Right forelimb (tissue), 1 donor: ENCODE data around the gene TMEM30B.

ENCODE experiments used
- DNase-seq: peaks from one replicate; pipeline ENCODE4 v3.0.0-alpha.2; 2018

TMEM30B gene

DNA sequence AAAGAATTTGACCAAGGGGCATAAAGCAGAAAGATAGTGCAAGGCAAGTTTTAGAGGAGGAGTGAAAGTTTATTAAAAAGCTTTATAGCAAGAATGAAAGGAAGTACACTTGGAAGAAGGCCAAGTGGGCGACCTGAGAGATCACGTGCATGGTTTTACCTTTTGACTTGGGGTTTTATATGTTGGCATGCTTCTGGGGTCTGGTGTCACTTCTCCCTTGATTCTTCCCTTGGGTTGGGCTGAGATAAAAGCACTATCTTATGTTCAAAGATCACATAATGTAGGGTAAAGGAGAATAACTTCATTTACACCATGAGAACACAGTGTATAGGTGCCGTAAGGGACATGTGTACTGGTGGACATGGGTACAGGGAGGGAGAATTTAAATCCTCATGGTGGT is 17.7 kb upstream of the TMEM30B start:
- no peak for DNase-seq

DNA sequence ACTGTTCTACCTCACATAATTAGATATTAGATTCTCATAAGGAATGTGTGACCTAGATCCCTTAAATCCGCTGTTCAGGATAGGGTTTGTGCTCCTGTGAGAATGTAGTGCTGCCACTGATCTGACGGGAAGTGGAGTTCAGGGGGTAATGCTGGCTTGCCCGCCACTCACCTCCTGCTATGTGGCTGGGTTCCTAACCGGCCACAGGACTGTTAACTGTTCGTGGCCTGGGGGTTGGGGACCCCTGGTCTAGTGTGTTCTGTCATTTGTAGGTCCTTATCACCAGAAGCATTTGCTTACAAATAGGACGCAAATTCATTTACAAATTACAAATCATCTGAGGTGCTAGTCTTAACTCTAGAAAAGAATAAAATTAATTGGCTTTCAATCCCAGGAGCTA is 16.4 kb upstream of the TMEM30B start:
- DNase-seq = no peak

GRCh38 chr14:61296719-61297502 is 15.8 kb upstream of the TMEM30B start:
- no peak for DNase-seq

GRCh38 chr14:61296151-61296550 is 15.0 kb upstream of the TMEM30B start:
- no peak for DNase-seq

DNA sequence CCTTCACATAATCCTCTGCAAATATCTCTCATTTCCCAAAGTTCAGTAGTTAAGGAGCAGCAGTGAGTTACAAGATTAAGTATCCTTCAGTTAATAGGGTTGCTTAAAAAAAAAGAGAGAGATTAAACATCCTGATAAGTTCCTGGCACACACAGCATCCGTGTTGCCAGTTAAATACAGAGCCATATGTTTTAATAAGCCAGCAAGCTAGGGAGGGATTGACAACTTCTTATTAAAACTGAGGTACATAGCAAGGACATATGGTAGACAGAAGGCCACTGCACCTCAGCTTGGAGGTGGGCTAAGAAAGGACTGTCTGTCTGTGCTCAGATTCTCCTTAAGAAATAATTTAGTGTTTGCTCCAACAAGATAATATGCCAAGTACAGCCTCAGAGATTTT is 9.6 kb upstream of the TMEM30B start:
- no peak for DNase-seq

GRCh38 chr14:61288720-61289119 is 7.6 kb upstream of the TMEM30B start:
- DNase-seq = no peak

- no peak for DNase-seq
Measured at GRCh38 chr14:61288228-61288627, 7.1 kb upstream of the TMEM30B start.

GRCh38 chr14:61287196-61287595 is 6.1 kb upstream of the TMEM30B start:
- DNase-seq = no peak

- no peak for DNase-seq
Measured at GRCh38 chr14:61285364-61285763, 4.2 kb upstream of the TMEM30B start.

DNA sequence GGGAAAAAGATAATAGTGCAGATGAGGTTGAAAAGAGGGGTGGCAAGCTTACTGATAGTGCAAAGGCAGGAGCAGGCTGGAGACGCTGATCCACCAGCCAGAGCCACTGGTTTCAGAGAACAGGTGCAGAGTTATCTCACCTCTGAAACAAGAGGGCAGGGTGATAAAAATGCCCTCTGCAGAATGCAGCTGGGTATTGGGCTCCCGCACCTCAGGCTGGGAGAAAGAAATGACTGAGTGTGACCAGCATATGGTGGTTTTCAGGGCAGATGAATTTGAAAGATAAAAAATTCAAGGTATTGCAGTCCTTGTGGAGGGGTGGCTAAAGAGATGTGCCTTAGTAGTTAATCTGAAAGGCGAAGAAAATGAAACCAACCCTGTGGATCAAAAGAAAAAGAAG is 2.9 kb upstream of the TMEM30B start:
- no peak for DNase-seq

DNA sequence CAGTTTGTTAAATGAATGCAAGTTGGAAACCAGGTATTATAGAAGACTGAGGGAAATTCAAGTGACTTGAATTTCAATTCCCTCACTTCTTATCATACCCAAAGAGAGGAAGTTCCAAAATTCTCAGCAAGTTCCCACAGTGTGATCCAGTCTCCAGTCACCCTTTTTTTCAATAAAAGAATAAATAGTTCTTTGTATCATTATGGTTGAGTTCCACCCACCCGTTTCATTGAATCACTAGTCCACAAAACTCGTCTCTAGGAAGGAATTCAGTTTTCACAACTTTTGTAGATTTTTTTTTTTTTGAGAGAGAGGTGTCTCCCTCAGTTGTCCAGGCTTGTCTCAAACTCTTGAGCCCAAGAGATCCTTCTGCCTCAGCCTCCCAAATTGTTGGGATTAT is 1.6 kb upstream of the TMEM30B start:
- DNase-seq = no peak

DNA sequence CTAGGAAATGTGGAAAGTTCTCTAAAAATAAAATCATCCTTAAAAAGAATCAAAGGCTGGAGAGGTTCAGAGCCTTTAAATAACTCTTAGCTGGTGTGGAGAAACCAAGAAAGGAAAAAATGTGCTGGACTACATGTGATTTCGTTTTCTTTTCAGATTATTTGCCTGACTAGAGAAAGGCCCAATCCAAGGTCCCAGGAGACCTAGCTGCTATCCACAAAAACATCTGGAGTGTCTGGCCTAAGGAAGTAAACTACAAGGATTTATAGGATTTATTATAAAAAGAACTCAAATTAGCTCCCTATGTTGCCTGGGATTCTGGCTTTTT is 774 bp upstream of the TMEM30B start:
- DNase-seq = no peak

DNA sequence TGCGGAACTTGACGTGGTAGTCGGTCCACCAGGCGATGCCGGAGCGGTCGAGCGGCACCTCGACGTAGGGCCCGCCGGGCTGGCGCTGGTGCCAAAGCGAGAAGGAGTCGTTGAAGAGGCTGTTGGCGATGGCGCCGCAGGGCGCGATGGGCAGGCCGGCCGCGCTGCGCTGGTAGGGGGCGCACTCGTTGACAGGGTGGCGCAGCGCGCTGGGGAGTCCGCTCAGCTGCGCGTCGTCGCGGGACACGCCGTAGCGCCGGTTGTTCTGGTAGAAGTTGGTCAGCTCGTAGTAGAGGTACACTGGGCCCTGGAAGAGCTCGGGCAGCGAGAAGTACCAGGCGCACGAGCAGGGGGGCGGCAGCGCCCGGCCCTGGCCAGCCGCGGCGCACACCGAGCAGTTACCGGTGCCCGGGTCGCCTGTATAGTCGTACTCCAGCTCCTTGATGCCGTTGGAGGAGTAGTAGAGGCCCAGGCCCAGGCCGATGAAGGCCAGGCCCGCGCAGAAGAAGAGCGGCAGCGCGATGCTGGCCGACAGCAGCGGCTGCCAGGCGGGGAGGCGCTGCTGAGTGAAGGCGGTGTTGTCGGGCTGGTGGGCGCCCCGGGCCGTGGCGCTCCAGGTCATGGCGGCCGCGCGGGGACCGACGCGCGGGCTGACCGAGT is 482 bp downstream of the TMEM30B start:
- peak; percentile 82 for DNase-seq

GRCh38 chr14:61280092-61280525 is 1.0 kb downstream of the TMEM30B start:
- DNase-seq = no peak

DNA sequence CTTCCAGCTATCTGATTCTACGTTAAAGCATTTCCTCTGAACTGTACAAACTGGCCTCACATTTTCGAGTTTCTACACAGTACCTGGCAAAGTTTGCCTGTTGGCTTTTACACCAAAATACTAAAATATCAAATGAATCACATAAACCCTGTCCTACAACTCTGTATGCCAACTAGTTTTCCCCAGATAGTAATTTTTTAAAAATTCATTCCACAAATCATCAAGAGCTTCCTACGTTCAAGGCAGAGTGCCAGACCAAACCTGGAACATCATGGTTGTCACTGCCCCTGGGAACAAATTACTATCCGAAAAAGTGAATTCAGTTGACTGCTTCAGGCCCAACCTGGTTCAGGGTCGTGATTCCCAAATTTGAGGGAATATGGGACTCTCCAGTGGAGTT is 2.1 kb downstream of the TMEM30B start:
- no peak for DNase-seq

- no peak for DNase-seq
Measured at GRCh38 chr14:61277784-61278183, 3.4 kb downstream of the TMEM30B start.

GRCh38 chr14:61277232-61277631 is 3.9 kb downstream of the TMEM30B start:
- DNase-seq = no peak

DNA sequence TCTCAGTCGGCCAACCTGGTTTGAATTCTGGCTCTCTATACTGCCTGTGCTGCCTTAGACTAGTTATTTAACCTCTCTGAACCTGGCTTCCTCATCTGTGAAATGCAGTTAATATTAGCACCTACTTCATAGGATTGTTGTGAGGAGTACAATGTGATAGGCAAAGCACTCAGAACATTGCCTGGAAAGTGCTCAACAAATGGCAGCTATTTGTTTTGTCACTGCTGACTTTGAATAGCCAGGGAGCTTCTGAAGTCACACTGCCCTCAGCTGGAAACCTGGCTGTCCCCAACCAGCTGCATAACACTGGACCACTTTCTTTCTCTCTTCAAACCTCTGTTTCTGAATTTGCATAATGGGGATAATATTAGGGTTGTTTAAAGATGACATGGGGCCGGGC is 9.6 kb downstream of the TMEM30B start:
- no peak for DNase-seq

DNA sequence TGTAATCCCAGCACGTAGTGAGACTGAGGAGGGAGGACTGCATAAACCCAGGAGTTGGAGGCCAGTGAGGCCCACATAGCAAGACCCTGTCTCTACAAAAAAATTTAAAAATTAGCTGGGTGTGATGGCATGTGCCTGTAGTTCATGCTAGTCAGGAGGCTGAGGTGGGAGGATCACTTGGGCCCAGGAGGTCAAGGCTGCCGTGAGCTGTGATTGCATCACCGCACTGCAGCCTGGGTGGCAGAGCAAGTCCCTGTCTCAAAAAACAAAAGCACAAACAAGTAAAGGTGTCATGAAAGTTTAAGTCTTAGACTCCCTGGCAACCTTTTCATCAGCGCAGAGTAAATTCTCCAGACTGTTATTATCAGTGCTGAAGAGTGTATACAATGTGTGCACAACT is 10.4 kb downstream of the TMEM30B start:
- DNase-seq = no peak

DNA sequence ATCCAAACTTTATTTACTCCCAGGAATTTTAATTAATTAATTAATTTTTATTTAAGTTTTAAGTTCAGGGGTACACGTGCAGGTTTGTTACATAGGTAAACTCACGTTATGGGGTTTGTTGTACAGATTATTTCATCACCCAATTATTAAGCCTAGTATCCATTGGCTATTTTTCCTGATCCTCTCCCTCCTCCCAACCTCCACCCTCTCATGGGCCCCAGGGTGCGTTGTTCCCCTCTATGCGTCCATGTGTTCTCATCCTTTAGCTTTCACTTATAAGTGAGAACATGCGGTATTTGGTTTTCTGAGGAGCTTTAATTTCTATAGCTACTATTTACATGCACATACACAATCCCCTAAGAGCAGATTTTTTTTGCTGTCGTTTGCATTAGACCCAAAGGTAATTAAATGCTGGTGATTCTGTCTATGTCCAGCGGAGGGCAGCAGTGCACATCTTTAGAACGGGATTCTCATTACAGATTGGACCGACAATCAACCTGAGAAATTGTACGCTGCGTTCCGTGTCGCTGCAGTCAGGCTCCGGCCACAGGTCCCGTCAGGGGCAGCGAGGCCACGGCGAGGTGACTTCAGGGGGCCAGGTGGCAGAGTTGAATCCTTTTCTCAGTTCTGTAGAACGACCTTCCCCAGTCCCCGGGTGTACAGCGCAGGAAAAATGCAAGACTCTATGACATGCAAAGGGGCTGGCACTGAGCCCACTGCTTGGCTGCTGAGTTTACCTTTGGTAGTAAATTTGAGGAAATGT is 11.6 kb downstream of the TMEM30B start:
- peak; percentile 84 for DNase-seq

DNA sequence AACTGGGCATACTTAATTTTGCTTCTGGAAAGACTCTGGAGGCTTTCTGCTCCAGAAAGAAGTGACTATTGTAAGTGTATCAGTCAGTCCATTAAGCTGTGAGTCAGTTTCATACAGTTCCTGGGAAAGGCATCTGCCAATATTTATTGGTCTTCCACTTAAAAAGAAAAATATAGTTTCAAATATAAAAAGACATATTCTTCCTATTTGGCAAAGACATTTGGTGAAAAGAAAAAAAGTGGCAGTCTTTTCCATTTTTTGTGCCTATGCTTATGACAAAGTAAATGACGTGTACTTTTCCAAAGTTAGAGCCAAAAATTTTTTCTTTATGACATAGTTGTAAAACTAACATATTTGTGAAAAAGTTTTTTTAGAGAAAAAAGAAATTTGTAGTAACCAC is 12.3 kb downstream of the TMEM30B start:
- DNase-seq = no peak

DNA sequence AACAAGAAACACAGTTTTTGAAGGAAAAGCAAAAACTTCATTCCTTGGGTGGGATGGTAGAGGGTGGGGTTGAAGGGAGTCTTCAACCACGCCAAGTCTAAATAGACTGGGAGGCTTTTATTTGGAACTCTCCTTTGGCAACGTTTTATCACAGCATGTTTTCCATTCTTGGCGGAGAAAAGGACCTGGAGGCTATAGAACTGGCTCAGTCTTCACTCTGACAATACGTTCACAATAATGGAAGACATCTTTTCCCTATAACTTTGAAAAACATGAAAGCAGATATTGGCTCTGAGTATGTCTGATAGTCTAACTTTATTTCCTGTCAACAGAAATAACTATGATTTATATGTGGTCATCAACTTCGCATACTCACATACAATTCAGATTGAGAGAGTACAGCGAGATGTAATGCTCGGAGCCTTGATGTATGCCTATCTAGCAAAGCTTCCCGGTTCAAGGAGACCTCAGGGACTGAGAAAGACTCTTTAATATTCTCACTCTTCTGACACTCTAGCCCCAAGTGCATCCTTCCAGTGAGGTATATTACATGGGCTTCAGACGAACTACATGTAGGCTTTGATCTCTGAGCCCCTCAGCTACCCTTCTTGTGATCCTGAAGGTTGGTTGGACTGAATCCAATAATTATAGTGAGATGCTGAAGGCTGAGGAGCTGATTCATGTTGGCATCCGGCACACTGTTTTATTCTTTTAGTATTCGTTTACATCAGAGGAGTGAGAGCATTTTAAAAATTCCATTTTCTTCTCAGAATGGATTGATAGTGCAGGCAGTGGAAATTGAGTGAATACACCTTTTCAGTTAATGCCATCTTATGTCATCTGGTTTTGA is 14.0 kb downstream of the TMEM30B start:
- DNase-seq = no peak

DNA sequence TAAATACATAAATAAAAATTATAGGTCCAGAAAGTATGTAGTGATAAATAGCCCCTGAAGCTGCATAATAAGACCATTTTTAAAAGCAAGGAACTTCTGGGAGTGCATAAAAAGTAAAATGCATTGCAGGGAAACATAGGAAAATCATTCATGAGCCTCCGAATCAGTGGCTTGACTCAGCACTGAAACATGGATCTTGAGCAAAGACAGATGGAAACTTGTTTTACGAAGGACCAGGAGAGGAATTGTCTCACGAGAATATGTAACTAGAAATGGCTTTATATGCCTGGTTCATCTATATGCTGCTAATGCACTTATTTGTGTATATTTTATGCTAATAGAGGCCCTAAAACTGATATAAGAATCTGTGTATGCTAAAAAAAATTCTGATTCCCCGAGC is 14.7 kb downstream of the TMEM30B start:
- DNase-seq = no peak
